SKM-1 treated with dmso at 0.1 percent for 144 hours (cell line): ENCODE measurements around the gene SDK2.
"Not testable (repeated sequence)": the region's sequence is repeated elsewhere in the genome, so short reads cannot be mapped to it uniquely, and the experiment has no call there.

Experiments used
- DNase-seq: peaks from one replicate; lab custom pipeline; 2025; ENCODE audit not compliant: unreplicated experiment; lab: John Stamatoyannopoulos, UW

The SDK2 gene

DNA sequence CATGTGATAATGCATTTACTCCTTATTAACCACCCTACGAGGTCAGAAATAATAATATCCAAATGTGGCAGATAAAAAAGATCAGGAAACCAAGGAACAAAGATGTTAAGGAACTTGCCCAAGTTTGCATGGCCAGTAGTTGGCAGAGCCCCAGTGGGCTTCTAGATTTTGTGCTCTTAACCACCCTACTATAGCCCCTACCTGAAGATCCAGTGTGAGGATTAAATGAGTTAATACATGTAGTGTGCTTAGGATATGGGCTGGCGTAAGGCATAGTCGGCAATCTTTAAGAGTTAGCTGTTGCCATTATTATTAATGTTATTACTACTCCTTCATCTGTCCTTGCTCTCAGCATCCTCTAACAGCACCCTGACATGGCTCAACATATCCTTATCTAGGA, 153.4 kb downstream of the SDK2 start:
- no peak for DNase-seq

DNA sequence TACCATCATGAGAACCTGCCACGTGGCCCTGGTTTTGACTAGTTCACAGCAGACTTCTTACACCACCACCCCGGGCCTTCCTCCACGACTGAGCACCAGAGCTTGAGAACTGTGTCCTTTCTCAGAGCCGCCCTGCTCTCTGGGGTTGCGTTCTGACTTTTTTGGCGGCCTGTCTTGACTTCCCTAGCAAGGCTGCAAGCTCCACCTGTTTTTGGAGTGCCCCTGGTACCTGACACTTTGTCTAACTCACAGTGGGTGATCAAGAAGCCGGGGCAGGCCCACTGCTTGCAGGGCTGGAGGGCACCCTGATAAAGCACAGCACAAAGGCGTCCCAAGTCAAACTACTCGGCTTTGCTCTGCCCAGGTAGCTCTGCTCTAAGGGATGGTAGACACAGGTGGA, 154.3 kb downstream of the SDK2 start:
- no peak for DNase-seq

DNA sequence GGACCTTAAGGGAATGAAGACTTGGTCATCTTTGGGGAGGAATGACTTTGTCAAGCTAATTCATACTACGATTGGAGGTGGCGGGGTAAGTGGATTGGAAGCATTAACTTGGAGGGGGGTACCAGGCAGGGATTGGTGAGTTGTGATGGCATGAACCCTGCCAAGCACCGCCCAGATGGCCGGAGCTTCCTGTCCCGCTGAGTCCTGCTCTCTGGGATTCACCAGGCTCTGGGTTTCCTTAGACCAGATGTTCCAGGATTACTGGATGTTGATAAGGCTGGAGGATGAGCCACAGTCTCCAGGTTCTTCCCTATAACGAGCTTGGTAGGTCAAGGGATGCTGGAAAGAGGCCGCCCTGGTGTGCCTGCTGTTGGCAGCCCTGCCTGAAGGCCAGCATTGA, 154.9 kb downstream of the SDK2 start:
- no peak for DNase-seq

DNA sequence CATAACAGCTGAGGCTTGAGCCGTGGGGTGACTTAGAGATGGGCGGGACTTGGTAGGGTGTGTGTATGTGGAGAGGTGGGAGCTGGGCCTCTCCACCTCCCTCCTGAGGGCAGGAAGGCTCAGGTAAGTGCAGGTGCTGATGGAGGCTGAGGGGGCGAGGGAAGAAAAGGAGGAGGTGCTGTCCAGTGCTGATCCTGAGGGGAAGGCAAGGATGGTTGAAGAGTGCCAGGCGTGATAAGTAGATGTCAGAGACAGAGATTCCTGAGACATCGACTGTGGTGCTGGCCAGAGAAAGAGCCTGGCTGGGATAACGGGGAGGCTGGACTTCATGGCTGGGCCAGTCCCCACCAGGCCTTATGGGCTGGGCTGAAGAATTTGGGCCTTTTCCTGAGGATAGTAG, 159.1 kb downstream of the SDK2 start:
- DNase-seq: no peak

DNA sequence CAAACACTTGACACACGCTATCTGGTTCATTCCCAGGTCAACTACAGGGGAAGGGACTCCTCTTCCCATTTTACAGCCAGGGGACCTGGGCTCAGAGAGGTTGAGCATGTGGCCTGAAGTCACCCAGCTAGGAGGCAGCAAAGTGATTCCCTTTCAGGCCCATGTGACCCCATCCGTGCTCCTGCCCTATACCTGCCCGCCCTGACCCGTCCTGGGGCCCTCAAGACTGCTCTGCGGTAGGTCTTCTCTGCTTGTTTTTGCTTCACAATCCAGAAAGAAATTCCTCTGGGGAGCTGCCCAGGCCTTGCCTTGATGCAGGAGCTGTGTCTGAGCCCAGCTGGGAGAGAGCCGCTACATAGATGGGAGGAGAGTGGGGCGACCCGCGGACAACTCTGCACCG, 161.4 kb downstream of the SDK2 start:
- no peak for DNase-seq

DNA sequence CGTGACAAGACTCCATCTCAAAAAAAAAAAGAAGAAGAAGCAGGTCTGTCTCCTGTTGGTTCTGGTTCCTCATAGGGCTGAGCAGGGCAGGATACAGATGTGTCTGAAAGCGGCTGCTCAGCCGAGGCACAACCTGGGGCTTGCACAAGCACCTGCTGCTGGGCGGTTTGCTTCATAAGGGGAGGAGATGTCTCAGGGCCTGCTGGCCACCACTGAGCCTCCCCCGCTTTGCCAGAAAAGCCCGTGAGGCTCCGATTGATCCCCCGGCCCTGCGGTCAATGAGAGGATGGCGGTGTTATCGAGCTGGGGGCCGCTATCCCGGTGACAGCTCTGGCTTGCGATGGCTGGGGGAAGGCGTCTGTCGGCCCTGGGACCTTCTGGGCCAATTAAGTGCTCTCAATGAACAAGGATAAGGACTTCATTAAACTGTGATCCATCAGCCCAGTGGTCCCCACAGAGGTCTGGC, 162.0 kb downstream of the SDK2 start:
- peak; percentile 94 for DNase-seq

DNA sequence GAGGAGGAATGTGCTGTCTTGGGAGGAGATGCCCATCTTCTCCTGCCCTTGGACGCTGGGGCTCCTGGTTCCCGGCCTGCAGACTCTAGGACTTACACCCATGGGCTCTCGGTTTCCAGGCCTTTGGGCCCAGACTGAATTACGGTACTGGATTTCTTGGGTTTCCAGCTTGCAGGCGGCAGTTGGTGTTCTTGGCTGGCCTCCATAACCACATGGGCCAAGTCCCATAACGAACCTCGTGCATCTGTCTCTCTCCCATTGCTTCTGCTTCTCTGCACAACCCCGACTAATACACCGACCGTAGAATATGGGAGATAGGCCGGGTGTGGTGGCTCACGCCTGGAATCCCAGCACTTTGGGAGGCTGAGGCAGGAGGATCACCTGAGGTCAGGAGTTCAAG, 162.6 kb downstream of the SDK2 start:
- no peak for DNase-seq

DNA sequence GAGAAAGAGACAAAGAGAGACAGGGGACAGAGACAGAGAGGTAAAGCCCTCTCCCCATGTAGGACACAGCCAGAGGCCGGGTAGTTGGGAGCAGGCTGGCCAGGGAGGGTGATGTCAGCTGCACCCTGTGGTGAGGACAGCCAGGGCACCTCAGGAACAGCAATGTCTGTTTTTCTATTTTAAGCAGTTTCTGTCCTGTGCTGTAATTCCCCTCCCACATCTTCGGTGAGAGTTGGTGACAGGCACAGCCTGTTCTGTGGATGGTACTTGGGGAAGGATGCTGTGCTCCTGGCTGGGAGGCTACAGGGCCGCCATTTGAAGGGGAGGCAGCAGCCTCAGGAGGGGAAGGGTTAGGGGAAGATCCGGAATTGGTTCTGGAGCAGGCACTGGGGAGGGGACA, 163.5 kb downstream of the SDK2 start:
- DNase-seq: peak; percentile 57

DNA sequence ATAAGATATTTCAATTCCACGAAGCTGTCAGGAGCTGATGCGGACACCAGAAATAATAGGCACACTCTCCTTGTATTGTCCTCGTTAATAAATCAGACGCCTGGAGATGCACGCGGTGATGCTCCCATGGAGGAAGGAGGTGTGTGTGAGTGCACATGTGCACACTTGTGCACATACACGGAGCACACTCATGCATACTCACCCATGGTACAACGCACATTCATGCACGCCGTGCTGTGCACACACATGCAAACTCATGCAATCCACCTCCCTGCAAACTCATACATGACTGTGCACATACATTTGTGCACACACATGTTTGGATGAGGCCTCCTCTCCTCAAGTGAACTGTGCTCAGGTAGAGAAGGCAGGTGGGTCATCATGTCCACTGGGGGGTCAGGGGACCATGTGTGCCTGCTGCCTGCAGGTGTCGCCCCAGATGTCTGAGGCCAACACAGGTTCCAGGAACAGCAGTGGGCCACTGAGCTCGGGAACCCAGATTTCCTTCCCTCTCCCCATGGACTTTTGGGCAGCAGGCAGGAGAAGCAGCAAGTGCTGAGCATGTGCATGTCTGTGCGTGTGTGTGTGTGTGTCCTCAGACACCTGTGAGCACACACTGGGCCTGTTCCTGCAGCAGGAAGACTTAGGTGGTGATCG, 165.3 kb downstream of the SDK2 start:
- no peak for DNase-seq

DNA sequence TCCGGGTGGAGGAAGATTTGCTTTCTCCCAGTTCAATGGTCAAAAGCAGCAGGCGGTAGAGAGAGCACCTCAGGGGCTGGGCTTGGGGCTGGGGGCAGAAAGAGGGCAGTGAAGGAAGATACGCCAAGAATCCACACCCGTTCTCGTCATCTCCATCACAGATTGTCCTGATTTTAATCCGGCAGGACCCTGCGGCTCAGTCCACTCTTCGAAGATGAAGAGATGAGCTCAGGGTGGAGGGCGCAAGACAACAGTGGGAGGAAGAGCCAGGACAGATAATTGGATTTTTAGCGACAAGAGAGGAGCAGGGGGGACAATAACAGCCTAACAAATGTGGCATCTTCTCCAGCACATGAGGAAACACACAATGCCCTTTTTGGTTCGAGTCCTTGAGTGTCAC, 165.9 kb downstream of the SDK2 start:
- no peak for DNase-seq

DNA sequence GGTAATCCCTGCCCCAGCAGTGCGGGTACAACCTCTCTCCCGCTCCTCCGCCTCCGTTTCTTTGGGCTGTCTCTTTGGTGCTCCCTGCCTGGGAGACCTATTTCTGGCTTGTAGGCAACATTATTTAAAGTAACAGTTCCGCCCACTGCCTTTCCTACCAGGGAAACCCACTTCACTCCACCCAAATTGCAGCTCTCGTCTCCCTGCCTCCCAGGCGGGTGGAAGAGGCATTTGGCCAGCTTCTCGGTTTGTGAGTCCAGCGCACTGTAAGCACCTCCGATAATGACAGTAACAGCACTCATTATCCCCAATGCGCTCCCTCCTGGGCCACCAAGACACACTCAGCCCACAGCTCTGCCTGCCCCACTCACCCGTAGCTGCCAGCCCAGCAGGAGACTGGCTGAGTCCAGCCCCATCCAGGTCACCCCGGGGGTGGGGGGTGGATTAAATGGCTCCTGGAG, 167.3 kb downstream of the SDK2 start:
- DNase-seq: no peak

DNA sequence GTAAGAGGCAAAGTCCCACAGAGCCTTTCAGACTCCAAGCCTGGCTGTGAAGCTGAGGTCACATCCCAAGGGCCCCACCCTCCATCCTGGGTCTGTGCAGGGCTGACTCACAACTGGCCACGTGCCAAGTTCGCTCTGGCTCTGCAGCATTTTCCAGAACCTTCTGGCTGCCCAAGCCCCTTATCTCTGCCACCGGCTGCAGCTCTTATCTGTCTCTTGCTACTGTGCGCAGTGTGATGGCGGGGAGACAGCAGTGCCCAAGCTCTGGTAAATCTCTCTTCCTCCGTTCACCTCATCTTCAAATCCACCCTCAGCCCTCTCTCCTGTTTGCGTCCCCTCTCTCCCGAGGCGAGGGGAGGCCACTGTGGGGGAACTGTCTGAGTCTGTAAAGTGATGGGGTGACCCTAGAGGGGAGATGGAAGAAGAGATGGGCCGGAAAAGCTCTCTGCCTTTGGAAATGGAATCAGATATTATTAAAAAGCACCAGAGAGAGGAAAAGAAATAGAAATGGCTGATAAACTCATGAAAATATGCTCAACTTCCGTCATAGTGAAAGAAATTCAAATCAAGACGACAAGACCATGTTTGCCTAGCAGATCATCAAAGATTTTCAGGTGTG, 169.8 kb downstream of the SDK2 start:
- DNase-seq: peak; percentile 16

DNA sequence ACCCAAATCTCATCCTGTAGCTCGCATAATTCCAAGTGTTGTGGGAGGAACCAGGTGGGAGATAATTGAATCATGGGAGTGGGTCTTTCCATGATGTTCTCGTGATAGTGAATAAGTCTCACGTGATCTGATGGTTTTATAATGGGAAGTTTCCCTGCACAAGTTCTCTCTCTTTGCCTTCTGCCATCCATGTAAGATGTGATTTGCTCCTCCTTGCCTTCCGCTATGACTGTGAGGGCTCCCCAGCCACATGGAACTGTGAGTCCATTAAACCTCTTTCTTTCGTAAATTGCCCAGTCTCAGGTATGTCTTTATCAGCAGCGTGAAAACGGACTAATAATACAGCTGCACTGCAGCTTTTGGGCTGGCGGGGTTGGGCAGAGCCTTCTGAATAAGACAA, 171.5 kb downstream of the SDK2 start:
- DNase-seq: not testable (repeated sequence)

DNA sequence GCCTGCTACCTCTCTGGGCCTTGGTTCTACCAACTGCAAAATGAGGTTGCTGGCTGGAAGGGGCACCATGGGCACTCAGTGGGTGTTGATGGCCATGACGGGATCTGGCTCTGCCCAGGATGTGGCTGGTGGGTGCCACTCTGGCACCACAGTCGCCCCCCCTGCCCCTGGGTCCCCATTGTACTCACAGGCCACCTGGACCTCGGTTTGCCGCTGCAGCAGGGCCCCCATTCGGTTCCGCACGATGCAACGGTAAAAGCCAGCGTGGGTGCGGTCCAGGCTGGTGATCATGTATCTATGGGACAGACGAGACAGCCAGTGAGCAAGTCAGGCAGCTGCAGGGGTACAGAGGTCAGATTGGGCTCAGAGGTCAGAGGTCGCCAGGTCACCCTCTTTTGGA, 172.3 kb downstream of the SDK2 start:
- DNase-seq: no peak

DNA sequence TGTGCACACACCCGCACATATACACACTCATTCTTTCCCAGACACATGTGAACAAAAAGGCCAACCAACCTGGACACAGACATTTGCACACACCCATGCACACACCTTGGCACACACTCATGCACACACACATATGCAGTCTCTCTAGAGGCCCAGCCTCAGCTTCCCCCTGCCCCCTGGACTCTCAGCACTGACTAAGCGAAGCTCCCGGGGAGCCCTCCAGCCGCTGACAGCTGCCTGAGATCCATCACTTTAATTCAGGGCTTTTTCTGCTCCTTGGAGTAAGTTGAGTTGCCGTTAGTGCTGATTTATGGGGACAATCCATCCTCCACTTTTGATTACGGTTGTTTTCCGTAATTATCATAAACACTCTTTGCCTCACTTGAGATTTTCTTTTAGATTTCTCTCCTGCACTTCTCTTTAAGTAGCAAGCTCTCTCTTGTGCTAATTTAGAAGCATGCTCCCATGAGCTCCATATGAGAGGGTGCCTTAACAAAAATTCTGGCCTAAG, 173.9 kb downstream of the SDK2 start:
- no peak for DNase-seq

DNA sequence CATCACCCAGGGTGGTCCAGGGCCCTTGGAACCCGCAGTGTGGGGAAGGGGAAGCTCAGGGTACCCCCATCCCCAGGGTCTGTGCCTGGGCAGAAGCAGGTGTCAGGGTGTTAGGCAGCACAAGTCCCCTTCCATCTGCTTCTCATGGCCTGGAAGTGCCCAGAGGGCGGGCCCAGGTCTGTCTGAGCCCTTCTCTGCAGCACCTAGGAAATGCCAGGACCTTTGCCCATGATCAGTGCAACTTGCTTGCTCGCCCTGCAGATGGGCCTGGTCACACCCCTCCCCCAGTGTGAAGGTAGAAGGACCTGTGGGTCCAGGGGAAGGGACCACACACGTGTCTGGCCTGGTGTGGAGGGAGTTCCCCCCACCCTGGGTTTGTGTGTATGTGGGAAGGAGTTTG, 174.9 kb downstream of the SDK2 start:
- no peak for DNase-seq

DNA sequence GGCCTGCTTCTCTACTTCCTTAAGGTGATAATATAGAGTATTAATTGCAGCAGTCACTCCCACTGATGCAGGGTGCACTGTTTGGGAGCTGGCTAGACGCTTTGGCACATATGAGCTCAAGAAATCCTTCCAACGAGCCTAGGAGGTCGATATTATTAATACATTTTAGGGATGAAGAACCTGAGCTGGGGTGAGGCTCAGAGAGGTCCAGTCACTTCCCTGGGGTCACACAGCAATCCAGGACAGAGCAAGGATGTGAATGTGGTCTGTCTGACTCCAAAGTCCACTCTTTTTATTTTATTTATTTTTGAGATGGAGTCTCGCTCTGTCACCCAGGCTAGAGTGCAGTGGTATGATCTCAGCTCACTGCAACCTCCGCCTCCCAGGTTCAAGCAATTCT, 176.0 kb downstream of the SDK2 start:
- no peak for DNase-seq

DNA sequence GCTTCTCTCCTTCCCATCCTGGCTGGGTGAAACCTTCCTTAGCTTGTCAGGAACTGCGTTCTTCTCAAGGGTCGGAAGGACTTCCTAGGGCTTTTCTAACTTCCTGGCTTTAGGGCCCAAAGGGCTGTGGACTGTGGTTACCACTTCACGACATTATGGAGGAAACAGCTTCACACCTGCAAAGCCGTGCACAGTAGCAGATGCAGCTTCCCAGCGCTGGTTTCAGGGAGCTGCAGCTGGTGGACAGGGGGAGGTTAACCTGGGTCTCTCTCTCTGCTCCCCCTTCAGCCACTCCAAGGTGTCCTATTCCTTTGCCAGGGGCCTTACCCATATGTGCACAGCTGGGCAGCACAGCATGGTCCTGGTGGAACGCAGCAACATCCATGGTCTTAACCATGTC, 176.6 kb downstream of the SDK2 start:
- DNase-seq: no peak

DNA sequence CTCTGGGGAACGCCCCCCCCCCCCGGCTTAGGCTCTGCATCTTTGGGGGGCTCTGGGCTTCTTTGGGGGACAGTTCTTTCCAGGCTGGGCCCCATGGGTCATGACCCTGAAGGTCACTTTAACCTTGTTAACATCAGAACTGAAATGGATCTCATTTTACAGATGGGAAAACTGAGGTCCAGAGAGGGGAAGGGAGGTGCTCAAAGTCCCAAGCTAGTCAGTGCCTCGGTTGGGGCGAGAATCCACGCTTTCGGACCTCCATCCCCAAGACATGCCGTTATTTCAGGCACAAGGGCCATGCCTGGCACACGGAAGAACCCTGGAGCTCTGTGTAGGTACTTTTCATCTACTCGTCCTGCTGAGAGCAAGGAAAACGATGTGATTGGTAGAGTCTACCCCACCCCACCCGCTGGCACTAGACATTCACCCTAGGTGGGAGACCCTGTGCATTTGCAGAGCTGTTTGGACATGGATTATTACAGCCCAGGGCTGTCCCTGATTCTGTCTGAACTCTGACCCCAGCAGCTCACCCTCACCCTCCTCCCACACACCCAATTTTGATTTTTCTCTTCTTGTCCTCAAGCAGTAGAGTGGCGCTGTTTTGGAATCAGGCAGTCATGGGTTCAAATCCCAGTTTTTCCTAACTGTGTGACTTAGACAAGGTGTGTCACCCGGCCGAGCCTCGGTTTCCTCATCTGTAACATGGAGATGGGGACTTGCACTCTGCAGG, 177.4 kb downstream of the SDK2 start:
- DNase-seq: no peak

DNA sequence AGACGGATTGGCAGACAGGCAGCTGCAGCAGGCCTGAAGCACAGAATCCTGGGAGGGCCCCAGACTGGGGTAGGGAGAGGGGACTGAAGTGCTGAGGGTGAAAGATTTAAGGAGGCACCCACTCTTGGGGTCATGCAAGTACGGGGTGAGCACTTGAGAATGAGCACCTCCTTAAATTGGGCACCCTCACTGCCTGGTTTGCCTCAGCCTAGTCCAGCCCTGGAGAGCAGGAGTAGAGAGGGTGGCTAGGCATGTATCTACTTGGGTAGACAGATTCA, 178.4 kb downstream of the SDK2 start:
- no peak for DNase-seq

DNA sequence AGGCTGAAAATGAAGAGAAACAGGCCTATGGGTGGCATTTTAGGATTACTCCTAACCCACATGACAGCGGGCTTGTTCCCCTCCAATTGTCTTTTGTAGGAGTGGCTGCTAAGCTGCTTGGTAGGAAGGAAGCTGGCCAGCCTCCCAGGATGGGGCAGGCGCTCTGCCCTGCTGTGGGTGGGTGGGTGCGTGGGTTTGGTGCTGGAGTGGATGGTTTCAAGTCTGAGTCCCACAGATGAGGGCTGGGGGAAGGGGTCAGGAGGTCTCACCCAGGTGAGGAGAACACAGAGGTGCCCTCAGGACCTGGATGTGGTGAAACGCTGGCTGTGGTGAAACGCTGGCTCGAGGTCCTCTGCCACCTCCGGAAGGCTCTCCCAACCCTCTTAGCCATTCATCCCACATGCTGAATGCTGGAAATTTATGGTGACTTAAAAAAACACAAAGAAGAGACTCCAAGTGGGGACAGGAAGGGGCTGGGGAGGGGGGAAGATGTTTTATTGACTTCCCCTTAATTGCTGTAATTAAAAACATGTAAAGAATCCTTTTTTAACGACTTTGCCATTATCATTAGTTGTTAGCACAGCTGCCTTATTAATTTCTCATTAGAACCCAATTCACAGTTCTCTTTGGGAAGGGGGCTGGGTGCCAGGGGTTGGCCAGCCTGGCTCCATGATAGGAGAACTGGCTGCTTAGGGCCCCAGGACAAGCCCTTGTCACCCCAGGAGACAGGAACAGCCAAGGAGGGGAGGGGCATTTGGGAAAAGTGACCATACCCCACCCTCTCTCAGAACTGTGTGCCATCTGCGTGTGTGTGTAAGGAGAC, 178.9 kb downstream of the SDK2 start:
- no peak for DNase-seq

DNA sequence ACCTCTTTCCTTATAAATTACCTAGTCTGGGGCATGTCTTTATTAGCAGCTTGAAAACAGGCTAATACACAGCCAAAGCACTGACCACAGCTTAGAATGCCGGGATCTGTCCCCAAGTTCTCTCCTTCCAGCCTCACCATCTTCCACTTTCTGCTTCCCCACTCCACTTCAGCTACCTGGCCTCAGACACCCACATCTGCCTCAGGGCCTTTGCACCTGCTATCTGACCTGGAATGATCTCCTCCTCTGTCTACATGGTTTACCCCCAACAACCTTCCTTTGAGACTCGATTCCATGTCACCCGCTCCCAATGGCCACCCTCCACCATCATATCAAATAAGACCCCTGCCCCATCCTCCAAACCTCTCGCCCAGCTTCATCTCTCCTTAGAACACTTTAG, 179.8 kb downstream of the SDK2 start:
- no peak for DNase-seq
